ENCODE results near the gene PDYN.
A peak's percentile ranks its signal among the peaks of the same experiment; 100 is the strongest.

PDYN gene

GRCh38 chr20:2006452-2007361 lies 12.8 kb upstream of the PDYN start:
- Histone ChIP-seq H3K4me1 (ENCODE audit: control insufficient read depth, insufficient read depth, low read length) (peaks cover 16% of the 10 kb centered on the region), H3K4me3 (ENCODE audit: low read length) (no peak overlapping the region), H3K9me3 (ENCODE audit: control insufficient read depth, low read length) (no peaks in the 10 kb centered on the region), H3K27me3 (replicated peaks; ENCODE audit: control insufficient read depth, insufficient read depth, low read length) (peaks cover 71% of the 10 kb centered on the region), H3K9ac (ENCODE audit: low read length) (no peak overlapping the region), H3K36me3 (ENCODE audit: control insufficient read depth, insufficient read depth, low read length, severe bottlenecking) (no peaks in the 10 kb centered on the region)
- peak; percentile 65 for DNase-seq (ENCODE audit: low read depth)

GRCh38 chr20:2005831-2006426 lies 12.1 kb upstream of the PDYN start:
- Histone ChIP-seq H3K27me3 (replicated peaks; ENCODE audit: control insufficient read depth, insufficient read depth, low read length) (peaks cover 71% of the 10 kb centered on the region), H3K9me3 (ENCODE audit: control insufficient read depth, low read length) (no peaks in the 10 kb centered on the region), H3K36me3 (ENCODE audit: control insufficient read depth, insufficient read depth, low read length, severe bottlenecking) (no peaks in the 10 kb centered on the region), H3K9ac (ENCODE audit: low read length) (no peak overlapping the region), H3K4me3 (ENCODE audit: low read length) (no peak overlapping the region), H3K4me1 (ENCODE audit: control insufficient read depth, insufficient read depth, low read length) (peaks cover 16% of the 10 kb centered on the region)
- peak; percentile 78 for DNase-seq (ENCODE audit: low read depth)

GRCh38 chr20:2005359-2005758 lies 11.5 kb upstream of the PDYN start:
- peaks cover 71% of the 10 kb centered on the region for H3K27me3 ChIP-seq (replicated peaks; ENCODE audit: control insufficient read depth, insufficient read depth, low read length)
- DNase-seq (ENCODE audit: low read depth): no peak
- peaks cover 20% of the 10 kb centered on the region for H3K4me1 ChIP-seq (ENCODE audit: control insufficient read depth, insufficient read depth, low read length)

GRCh38 chr20:2004171-2004570 lies 10.3 kb upstream of the PDYN start:
- no peak overlapping the region for H3K4me3 ChIP-seq (ENCODE audit: low read length)
- DNase-seq (ENCODE audit: low read depth): no peak
- H3K9ac ChIP-seq (ENCODE audit: low read length): no peak overlapping the region
- H3K9me3 ChIP-seq (ENCODE audit: control insufficient read depth, low read length): no peaks in the 10 kb centered on the region
- no peaks in the 10 kb centered on the region for H3K36me3 ChIP-seq (ENCODE audit: control insufficient read depth, insufficient read depth, low read length, severe bottlenecking)
- peaks cover 69% of the 10 kb centered on the region for H3K27me3 ChIP-seq (replicated peaks; ENCODE audit: control insufficient read depth, insufficient read depth, low read length)
- peaks cover 20% of the 10 kb centered on the region for H3K4me1 ChIP-seq (ENCODE audit: control insufficient read depth, insufficient read depth, low read length)

More at GRCh38 chr20:2005359-2005758, 11.5 kb upstream of the PDYN start:
- Histone ChIP-seq H3K9me3 (ENCODE audit: control insufficient read depth, low read length) (no peaks in the 10 kb centered on the region), H3K9ac (ENCODE audit: low read length) (no peak overlapping the region), H3K36me3 (ENCODE audit: control insufficient read depth, insufficient read depth, low read length, severe bottlenecking) (no peaks in the 10 kb centered on the region), H3K4me3 (ENCODE audit: low read length) (no peak overlapping the region)

GRCh38 chr20:2002365-2002764 lies 8.5 kb upstream of the PDYN start:
- peaks cover 16% of the 10 kb centered on the region for H3K4me1 ChIP-seq (ENCODE audit: control insufficient read depth, insufficient read depth, low read length)
- peaks cover 72% of the 10 kb centered on the region for H3K27me3 ChIP-seq (replicated peaks; ENCODE audit: control insufficient read depth, insufficient read depth, low read length)
- no peak for DNase-seq (ENCODE audit: low read depth)
- H3K36me3 ChIP-seq (ENCODE audit: control insufficient read depth, insufficient read depth, low read length, severe bottlenecking): no peaks in the 10 kb centered on the region
- H3K9ac ChIP-seq (ENCODE audit: low read length): no peak overlapping the region
- H3K4me3 ChIP-seq (ENCODE audit: low read length): no peak overlapping the region
- no peaks in the 10 kb centered on the region for H3K9me3 ChIP-seq (ENCODE audit: control insufficient read depth, low read length)

- no peak for DNase-seq (ENCODE audit: low read depth)
- no peak overlapping the region for H3K4me3 ChIP-seq (ENCODE audit: low read length)
- H3K9me3 ChIP-seq (ENCODE audit: control insufficient read depth, low read length): no peaks in the 10 kb centered on the region
- no peak overlapping the region for H3K9ac ChIP-seq (ENCODE audit: low read length)
- H3K4me1 ChIP-seq (ENCODE audit: control insufficient read depth, insufficient read depth, low read length): peaks cover 4% of the 10 kb centered on the region
- peaks cover 84% of the 10 kb centered on the region for H3K27me3 ChIP-seq (replicated peaks; ENCODE audit: control insufficient read depth, insufficient read depth, low read length)
- no peaks in the 10 kb centered on the region for H3K36me3 ChIP-seq (ENCODE audit: control insufficient read depth, insufficient read depth, low read length, severe bottlenecking)
Observed at GRCh38 chr20:2001119-2001518, 7.3 kb upstream of the PDYN start.

- H3K4me3 ChIP-seq (ENCODE audit: low read length): no peak overlapping the region
- H3K9ac ChIP-seq (ENCODE audit: low read length): no peak overlapping the region
- H3K4me1 ChIP-seq (ENCODE audit: control insufficient read depth, insufficient read depth, low read length): peaks cover 4% of the 10 kb centered on the region
- no peaks in the 10 kb centered on the region for H3K9me3 ChIP-seq (ENCODE audit: control insufficient read depth, low read length)
- H3K27me3 ChIP-seq (replicated peaks; ENCODE audit: control insufficient read depth, insufficient read depth, low read length): peaks cover 92% of the 10 kb centered on the region
- no peaks in the 10 kb centered on the region for H3K36me3 ChIP-seq (ENCODE audit: control insufficient read depth, insufficient read depth, low read length, severe bottlenecking)
- no peak for DNase-seq (ENCODE audit: low read depth)
Observed at GRCh38 chr20:2000285-2000684, 6.4 kb upstream of the PDYN start.

GRCh38 chr20:1998715-1999114 lies 4.9 kb upstream of the PDYN start:
- peaks cover 94% of the 10 kb centered on the region for H3K27me3 ChIP-seq (replicated peaks; ENCODE audit: control insufficient read depth, insufficient read depth, low read length)
- no peak for DNase-seq (ENCODE audit: low read depth)
- H3K9ac ChIP-seq (ENCODE audit: low read length): no peak overlapping the region
- H3K9me3 ChIP-seq (ENCODE audit: control insufficient read depth, low read length): no peaks in the 10 kb centered on the region
- H3K4me3 ChIP-seq (ENCODE audit: low read length): no peak overlapping the region
- H3K36me3 ChIP-seq (ENCODE audit: control insufficient read depth, insufficient read depth, low read length, severe bottlenecking): no peaks in the 10 kb centered on the region
- H3K4me1 ChIP-seq (ENCODE audit: control insufficient read depth, insufficient read depth, low read length): peaks cover 4% of the 10 kb centered on the region

GRCh38 chr20:1998193-1998520 lies 4.3 kb upstream of the PDYN start:
- Histone ChIP-seq H3K4me3 (ENCODE audit: low read length) (no peak overlapping the region), H3K4me1 (ENCODE audit: control insufficient read depth, insufficient read depth, low read length) (peaks cover 4% of the 10 kb centered on the region), H3K9me3 (ENCODE audit: control insufficient read depth, low read length) (no peaks in the 10 kb centered on the region), H3K9ac (ENCODE audit: low read length) (no peak overlapping the region), H3K36me3 (ENCODE audit: control insufficient read depth, insufficient read depth, low read length, severe bottlenecking) (no peaks in the 10 kb centered on the region), H3K27me3 (replicated peaks; ENCODE audit: control insufficient read depth, insufficient read depth, low read length) (peaks cover 94% of the 10 kb centered on the region)
- DNase-seq (ENCODE audit: low read depth): no peak

GRCh38 chr20:1997483-1998192 lies 3.8 kb upstream of the PDYN start:
- H3K4me3 ChIP-seq (ENCODE audit: low read length): no peak overlapping the region
- peaks cover 4% of the 10 kb centered on the region for H3K4me1 ChIP-seq (ENCODE audit: control insufficient read depth, insufficient read depth, low read length)
- peaks cover 94% of the 10 kb centered on the region for H3K27me3 ChIP-seq (replicated peaks; ENCODE audit: control insufficient read depth, insufficient read depth, low read length)
- no peaks in the 10 kb centered on the region for H3K9me3 ChIP-seq (ENCODE audit: control insufficient read depth, low read length)
- no peak for DNase-seq (ENCODE audit: low read depth)
- H3K36me3 ChIP-seq (ENCODE audit: control insufficient read depth, insufficient read depth, low read length, severe bottlenecking): no peaks in the 10 kb centered on the region
- no peak overlapping the region for H3K9ac ChIP-seq (ENCODE audit: low read length)

- no peak overlapping the region for H3K4me3 ChIP-seq (ENCODE audit: low read length)
- no peaks in the 10 kb centered on the region for H3K9me3 ChIP-seq (ENCODE audit: control insufficient read depth, low read length)
- DNase-seq (ENCODE audit: low read depth): no peak
- peaks cover 3% of the 10 kb centered on the region for H3K4me1 ChIP-seq (ENCODE audit: control insufficient read depth, insufficient read depth, low read length)
- H3K27me3 ChIP-seq (replicated peaks; ENCODE audit: control insufficient read depth, insufficient read depth, low read length): peaks cover 94% of the 10 kb centered on the region
- H3K36me3 ChIP-seq (ENCODE audit: control insufficient read depth, insufficient read depth, low read length, severe bottlenecking): no peaks in the 10 kb centered on the region
- no peak overlapping the region for H3K9ac ChIP-seq (ENCODE audit: low read length)
Observed at GRCh38 chr20:1995531-1996310, 1.9 kb upstream of the PDYN start.

Data from adipocyte (in vitro differentiated cells).